Transverse colon (tissue), 4 donors: Measurements from ENCODE around the gene B3GNT8. TPM values are rescaled to one million over a fixed set of nuclear protein-coding genes. Genes with fewer than 3 reads are reported as not detected.

ENCODE experiments used
- DNase-seq: peaks from one replicate; pipeline ENCODE4 v3.0.0-alpha.2; 2019
- H3K27ac ChIP-seq, 4 donors: fragments of 200-600 bp; sonication (generic); 2 replicates each; pipeline ENCODE4 v1.5.1; 2016 to 2018; ENCODE audit warnings: inconsistent platforms in 4 of 4
- H3K27me3 ChIP-seq: fragments of 200-600 bp; sonication (generic); 2 replicates; pipeline ENCODE4 v1.5.1; 2017; ENCODE audit warnings: inconsistent platforms
- H3K36me3 ChIP-seq, 4 donors: fragments of 200-600 bp; sonication (generic); 2 replicates each; pipeline ENCODE4 v1.5.1; 2017 to 2019; ENCODE audit warnings: inconsistent platforms in 4 of 4
- H3K4me1 ChIP-seq, 4 donors: fragments of 200-600 bp; sonication (generic); 2 replicates each; pipeline ENCODE4 v1.5.1; 2017 to 2020; ENCODE audit warnings: inconsistent platforms in 4 of 4
- H3K4me3 ChIP-seq, 4 donors: fragments of 200-600 bp; sonication (generic); 1 replicate in 1 of 4; 2 replicates in 3 of 4; pipeline versions ENCODE4 v1.5.1 to v1.6.1; 2017 to 2019; ENCODE audit warnings: inconsistent platforms in 4 of 4
- H3K9me3 ChIP-seq, 2 donors: fragments of 200-600 bp; sonication (generic); 2 replicates each; pipeline ENCODE4 v1.5.1; 2017 to 2019; ENCODE audit warnings: inconsistent platforms in 2 of 2
- CTCF ChIP-seq, 5 experiments: fragments of 200-600 bp in 3 of 5; fragments of 450-650 bp in 2 of 5; sonication (generic) in 3 of 5; IDR thresholded peaks; 1 replicate in 2 of 5; 2 replicates in 3 of 5; pipeline ENCODE4 v1.5.1; 2016 to 2017; ENCODE audit warnings: antibody characterized with exemption in 5 of 5, inconsistent platforms in 3 of 5, mild to moderate bottlenecking in 2 of 5, moderate library complexity in 1 of 5
- EP300 ChIP-seq: sonication (generic); formaldehyde crosslinking; IDR thresholded peaks from one replicate; pipeline ENCODE4 v1.6.1; 2017; ENCODE audit warnings: antibody characterized with exemption, low read depth
- POLR2A ChIP-seq: fragments of 450-650 bp; IDR thresholded peaks from one replicate; pipeline ENCODE4 v1.6.1; 2016; ENCODE audit warnings: antibody characterized with exemption, mild to moderate bottlenecking, moderate library complexity
- POLR2AphosphoS5 ChIP-seq, 3 donors: sonication (generic); formaldehyde crosslinking; IDR thresholded peaks; one replicate each; pipeline ENCODE4 v1.6.1; 2016; ENCODE audit warnings: antibody characterized with exemption in 3 of 3
- WGBS, 2 donors: methylation state at CpG; one replicate each; pipeline ENCODE4 v1.1.5; 2018; ENCODE audit warnings: low coverage in 1 of 2; 5-methylcytosine and 5-hydroxymethylcytosine counted together
- in situ Hi-C, 4 donors: fragments of 200-750 bp; cut with MboI; loops; one replicate each; pipeline versions ENCODE4 v1.15.0 to v1.15.1; 2017; ENCODE audit warnings: low sequenced_read_pairs in 3 of 4, low pct_ligation_motif_present in 1 of 4, low pct_unique_long_range_greater_than_20kb in 1 of 4
- intact Hi-C: fragments of 100-400 bp; cut with DNase I; formaldehyde crosslinking; loops from one replicate; pipeline ENCODE4 v1.15.1; 2023; ENCODE audit warnings: low total_unique reads
- total RNA-seq, 4 donors: library from RNA; depleted of rRNA; stranded (reverse); fragments of >200 nt; gene quantifications; one replicate each; pipeline ENCODE4 v1.1.0, GENCODE V29; 2016

Gene B3GNT8
- total RNA-seq, 4 donors from 2014 or later = 18.5 to 225 (median 49.1) TPM

GRCh38 chr19:41457241-41457640 is 30.1 kb upstream of the B3GNT8 start:
- DNase-seq = no peak
- no peak overlapping the region for H3K27ac ChIP-seq
- in situ Hi-C loops = loop anchor here in 3 of 4 donors (5.0 to 25.0 kb wide), 3 partner anchors 100 to 118 kb away; partner anchors contain the start of gene CEACAM21 (in 1 of the 3)
- no peak overlapping the region for H3K4me3 ChIP-seq
- intact Hi-C loops = no loop called here
- peaks cover 0 to 4% (median 0%) of the 10 kb centered on the region in 4 donors for H3K4me1 ChIP-seq
- no peaks in the 10 kb centered on the region for H3K36me3 ChIP-seq
- TF ChIP-seq CTCF (IDR thresholded peaks at IDR 0.05) = no peak
- no peak for TF ChIP-seq POLR2AphosphoS5 (IDR thresholded peaks at IDR 0.05)
- no peak for TF ChIP-seq EP300
- no peak for TF ChIP-seq POLR2A
- H3K27me3 ChIP-seq = peaks cover 23% of the 10 kb centered on the region
- H3K9me3 ChIP-seq = no peaks in the 10 kb centered on the region
- 25 to 40% methylated on average over 1 of the region's 1 CpG for WGBS, 2 donors

DNA sequence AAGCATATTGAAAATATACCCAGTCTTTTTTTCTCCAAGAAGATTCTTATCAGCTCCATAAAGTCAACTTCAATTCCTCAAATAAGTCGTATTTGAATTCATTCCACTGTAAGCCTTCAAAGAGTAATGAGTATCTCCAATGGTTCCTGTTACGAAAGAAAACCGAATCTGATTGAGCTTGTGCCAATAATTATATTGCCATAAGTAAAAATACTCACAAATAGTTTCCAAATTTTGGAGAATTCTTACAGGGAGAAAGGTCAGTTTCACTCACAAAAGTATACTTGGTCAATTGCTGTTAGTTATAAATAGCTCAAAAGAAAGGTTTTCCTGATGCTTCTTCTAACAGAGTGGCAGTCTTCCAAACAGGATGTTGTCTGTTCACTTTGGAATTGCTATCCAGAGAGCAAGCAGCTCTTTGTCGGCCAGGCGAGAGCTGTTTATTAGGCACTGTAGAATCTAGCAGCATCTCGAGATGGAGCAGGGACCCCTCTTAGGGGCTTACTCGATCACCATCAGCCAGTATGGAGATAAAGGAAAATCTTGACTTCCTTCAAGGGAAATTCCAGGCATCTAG is 29.3 kb upstream of the B3GNT8 start:
- H3K36me3 ChIP-seq = no peaks in the 10 kb centered on the region
- H3K27me3 ChIP-seq = peaks cover 21% of the 10 kb centered on the region
- WGBS, 2 donors = 25 to 26% methylated on average over 5 to 7 of the region's 7 CpGs
- peak overlapping the region in 1 of 4 donors; percentile 26 for H3K27ac ChIP-seq
- intact Hi-C loops (no loop called here), in situ Hi-C loops (loop anchor here in 3 of 4 donors (5.0 to 25.0 kb wide), 3 partner anchors 101 to 118 kb away; partner anchors contain the start of gene CEACAM21 (in 1 of the 3))
- H3K4me3 ChIP-seq = no peak overlapping the region
- H3K9me3 ChIP-seq = no peaks in the 10 kb centered on the region
- TF ChIP-seq CTCF (IDR thresholded peaks at IDR 0.05) (no peak), EP300 (no peak), POLR2AphosphoS5 (IDR thresholded peaks at IDR 0.05) (no peak), POLR2A (no peak)
- no peak for DNase-seq
- peaks cover 0 to 4% (median 0%) of the 10 kb centered on the region in 4 donors for H3K4me1 ChIP-seq

GRCh38 chr19:41455936-41456335 is 28.8 kb upstream of the B3GNT8 start:
- Histone ChIP-seq H3K4me1 (peaks cover 0 to 4% (median 0%) of the 10 kb centered on the region in 4 donors), H3K9me3 (no peaks in the 10 kb centered on the region), H3K27ac (no peak overlapping the region), H3K27me3 (peaks cover 17% of the 10 kb centered on the region), H3K36me3 (no peaks in the 10 kb centered on the region), H3K4me3 (no peak overlapping the region)
- no peak for DNase-seq
- in situ Hi-C loops = loop anchor here in 3 of 4 donors (5.0 to 25.0 kb wide), 3 partner anchors 101 to 119 kb away; partner anchors contain the start of gene CEACAM21 (in 1 of the 3)
- 27% methylated on average over 2 of the region's 2 CpGs; no CpG with 5 or more reads in 1 of the 2 donors for WGBS, 2 donors
- intact Hi-C loops = no loop called here
- TF ChIP-seq EP300 (no peak), CTCF (IDR thresholded peaks at IDR 0.05) (no peak), POLR2AphosphoS5 (IDR thresholded peaks at IDR 0.05) (no peak), POLR2A (no peak)

DNA sequence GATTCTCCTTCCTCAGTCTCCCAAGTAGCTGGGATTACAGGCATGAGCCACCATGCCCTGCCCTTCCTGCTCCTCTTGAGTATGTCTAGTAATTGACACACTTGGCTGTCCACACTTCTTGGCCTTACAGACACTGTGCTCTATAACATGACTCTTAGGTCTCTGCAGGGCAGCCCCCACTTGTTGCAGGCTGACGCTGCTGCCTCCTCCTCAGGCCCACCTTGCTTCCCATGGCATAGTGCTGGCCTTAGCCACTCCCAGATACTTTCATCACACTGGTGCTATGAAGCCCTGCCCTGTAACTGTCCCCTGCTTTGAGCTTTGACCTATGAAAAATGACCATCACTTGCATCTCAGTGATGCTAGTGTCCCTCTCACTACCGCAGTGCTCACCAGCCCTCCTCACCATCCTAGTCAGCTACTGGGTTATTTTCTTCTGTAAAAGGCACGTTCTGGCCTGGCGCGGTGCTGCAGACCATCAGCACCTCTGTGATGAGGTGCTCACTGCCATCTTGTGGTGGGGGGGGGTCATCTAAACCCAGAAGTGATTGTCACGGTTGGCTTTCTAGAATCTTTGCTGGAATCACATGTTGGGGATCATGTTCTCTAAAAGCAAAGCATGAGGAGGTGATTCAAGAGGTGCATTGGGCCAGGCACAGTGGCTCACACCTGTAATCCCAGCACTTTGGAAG is 25.6 kb upstream of the B3GNT8 start:
- Histone ChIP-seq H3K36me3 (no peaks in the 10 kb centered on the region), H3K27ac (no peak overlapping the region), H3K4me3 (no peak overlapping the region), H3K27me3 (peaks cover 15% of the 10 kb centered on the region), H3K9me3 (no peaks in the 10 kb centered on the region), H3K4me1 (peaks cover 0 to 5% (median 2%) of the 10 kb centered on the region in 4 donors)
- 63 to 75% methylated on average over 1 to 6 of the region's 6 CpGs for WGBS, 2 donors
- intact Hi-C loops = no loop called here
- in situ Hi-C loops = loop anchor here in 2 of 4 donors (10.0 to 25.0 kb wide), 2 partner anchors 110 to 122 kb away; partner anchors contain the start of gene CEACAM21 (in 1 of the 2)
- DNase-seq = no peak
- no peak for TF ChIP-seq EP300
- no peak for TF ChIP-seq CTCF (IDR thresholded peaks at IDR 0.05)
- TF ChIP-seq POLR2A = no peak
- no peak for TF ChIP-seq POLR2AphosphoS5 (IDR thresholded peaks at IDR 0.05)
